ENCODE measurements around the gene HOGA1. TPM values are rescaled to one million over a fixed set of nuclear protein-coding genes. Genes with fewer than 3 reads are reported as not detected.

Gene HOGA1
- total and polyA plus RNA-seq, 9 donors = 0.05 to 0.80 (median 0.23) TPM; not detected in 2

DNA sequence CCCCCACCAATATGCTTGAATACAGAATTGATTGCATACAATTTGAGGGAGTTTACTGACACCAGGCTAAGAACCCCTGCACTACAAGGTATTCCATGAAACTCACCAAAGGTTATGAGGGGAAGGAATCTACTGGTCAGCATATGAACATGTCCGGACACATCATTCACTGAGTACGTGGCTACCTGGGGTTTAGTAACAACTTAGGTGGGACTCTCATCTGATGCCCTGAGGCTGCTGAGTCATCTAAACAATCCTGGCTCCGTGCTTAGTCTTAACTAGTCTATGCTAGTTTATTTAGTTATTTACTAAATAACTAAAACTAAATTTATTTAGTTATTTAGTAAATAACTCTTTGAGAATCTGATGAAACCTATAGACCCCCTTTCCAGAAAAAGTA, 67.6 kb downstream of the HOGA1 start:
- no peaks in the 10 kb centered on the region for H3K9me3 ChIP-seq
- no peak overlapping the region for H3K4me3 ChIP-seq
- no peak for DNase-seq
- H3K27me3 ChIP-seq = no peaks in the 10 kb centered on the region
- no peak overlapping the region for H3K27ac ChIP-seq
- H3K4me1 ChIP-seq (ENCODE audit: insufficient read depth) = peaks cover 2% of the 10 kb centered on the region
- intact Hi-C loops (cut with DNase I) = no loop called here
- WGBS, 3 donors = 92 to 97% (median 94%) methylated on average over 3 of the region's 3 CpGs
- no peaks in the 10 kb centered on the region for H3K36me3 ChIP-seq
- TF ChIP-seq POLR2A (IDR thresholded peaks at IDR 0.05) (no peak), EP300 (IDR thresholded peaks at IDR 0.05) (no peak)
- TF ChIP-seq, protein P1, sequence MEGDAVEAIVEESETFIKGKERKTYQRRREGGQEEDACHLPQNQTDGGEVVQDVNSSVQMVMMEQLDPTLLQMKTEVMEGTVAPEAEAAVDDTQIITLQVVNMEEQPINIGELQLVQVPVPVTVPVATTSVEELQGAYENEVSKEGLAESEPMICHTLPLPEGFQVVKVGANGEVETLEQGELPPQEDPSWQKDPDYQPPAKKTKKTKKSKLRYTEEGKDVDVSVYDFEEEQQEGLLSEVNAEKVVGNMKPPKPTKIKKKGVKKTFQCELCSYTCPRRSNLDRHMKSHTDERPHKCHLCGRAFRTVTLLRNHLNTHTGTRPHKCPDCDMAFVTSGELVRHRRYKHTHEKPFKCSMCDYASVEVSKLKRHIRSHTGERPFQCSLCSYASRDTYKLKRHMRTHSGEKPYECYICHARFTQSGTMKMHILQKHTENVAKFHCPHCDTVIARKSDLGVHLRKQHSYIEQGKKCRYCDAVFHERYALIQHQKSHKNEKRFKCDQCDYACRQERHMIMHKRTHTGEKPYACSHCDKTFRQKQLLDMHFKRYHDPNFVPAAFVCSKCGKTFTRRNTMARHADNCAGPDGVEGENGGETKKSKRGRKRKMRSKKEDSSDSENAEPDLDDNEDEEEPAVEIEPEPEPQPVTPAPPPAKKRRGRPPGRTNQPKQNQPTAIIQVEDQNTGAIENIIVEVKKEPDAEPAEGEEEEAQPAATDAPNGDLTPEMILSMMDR (IDR thresholded peaks at IDR 0.05) = no peak

DNA sequence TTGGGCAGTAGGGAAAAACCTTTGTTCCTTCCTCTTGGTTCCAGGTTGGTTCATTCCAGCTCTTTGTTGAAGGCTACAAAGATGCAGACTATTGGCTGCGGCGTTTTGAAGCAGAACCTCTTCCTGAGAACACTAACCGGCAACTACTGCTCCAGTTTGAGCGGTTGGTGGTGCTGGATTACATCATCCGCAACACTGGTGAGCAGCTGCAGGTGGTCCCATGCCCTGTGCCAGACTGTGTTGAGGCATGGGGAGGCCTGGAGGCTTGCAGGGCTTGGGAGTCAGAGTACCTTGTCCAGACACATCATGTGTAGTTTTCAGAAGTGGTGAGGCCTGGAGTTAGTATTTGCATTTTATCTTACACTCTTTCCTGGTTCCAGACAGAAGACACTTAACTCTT, 72.6 kb downstream of the HOGA1 start:
- no peaks in the 10 kb centered on the region for H3K36me3 ChIP-seq
- H3K4me1 ChIP-seq (ENCODE audit: insufficient read depth) = no peaks in the 10 kb centered on the region
- DNase-seq = no peak
- intact Hi-C loops (cut with DNase I) = no loop called here
- no peak overlapping the region for H3K27ac ChIP-seq
- TF ChIP-seq EP300 (IDR thresholded peaks at IDR 0.05) (no peak), POLR2A (IDR thresholded peaks at IDR 0.05) (no peak)
- TF ChIP-seq, protein P1 (IDR thresholded peaks at IDR 0.05) = no peak
- WGBS, 3 donors = 83 to 90% (median 88%) methylated on average over 5 of the region's 5 CpGs
- no peaks in the 10 kb centered on the region for H3K27me3 ChIP-seq
- H3K4me3 ChIP-seq = no peak overlapping the region
- H3K9me3 ChIP-seq = no peaks in the 10 kb centered on the region

DNA sequence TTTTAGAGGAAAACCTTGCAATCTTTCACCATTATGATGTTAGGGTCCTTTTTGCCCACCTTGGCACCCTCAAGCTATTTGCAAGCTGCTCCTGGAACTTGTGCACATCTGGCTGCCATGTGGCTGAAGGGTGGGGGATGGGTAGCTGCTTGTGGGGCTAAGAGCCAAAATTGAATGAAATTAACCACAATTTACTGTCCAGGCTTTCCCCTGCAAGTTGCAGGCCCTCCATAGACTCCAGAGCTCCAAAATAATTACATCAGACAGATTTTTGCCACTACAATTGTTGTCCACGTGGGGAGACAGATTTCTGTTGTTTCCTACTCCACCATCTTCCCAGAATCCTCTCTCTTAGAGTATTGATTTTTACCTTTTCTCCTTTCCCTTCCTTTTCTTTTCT, 75.4 kb downstream of the HOGA1 start:
- Histone ChIP-seq H3K9me3 (no peaks in the 10 kb centered on the region), H3K4me3 (no peak overlapping the region), H3K4me1 (ENCODE audit: insufficient read depth) (no peaks in the 10 kb centered on the region), H3K36me3 (no peaks in the 10 kb centered on the region), H3K27ac (no peak overlapping the region), H3K27me3 (no peaks in the 10 kb centered on the region)
- DNase-seq = no peak
- 12 to 18% (median 14%) methylated on average over 1 of the region's 1 CpG for WGBS, 3 donors
- intact Hi-C loops (cut with DNase I) = no loop called here
- TF ChIP-seq, protein P1 (IDR thresholded peaks at IDR 0.05) = no peak
- TF ChIP-seq EP300 (IDR thresholded peaks at IDR 0.05) = no peak
- no peak for TF ChIP-seq POLR2A (IDR thresholded peaks at IDR 0.05)

Other genes starting within 250 kb of the HOGA1 start
- gene FRAT2, start 249.7 kb upstream of the HOGA1 start, total RNA-seq = 10 to 100 TPM in 1 of 7 donors, 1 to 10 TPM in 6; 4.2 to 16.8 (median 6.5) TPM
- 1 to 10 TPM; 3.2 to 8.5 TPM for gene FRAT2, start 249.7 kb upstream of the HOGA1 start, polyA plus RNA-seq
- 10 to 100 TPM; 14.7 to 35.8 (median 24.4) TPM for gene RRP12, start 183.0 kb upstream of the HOGA1 start, total RNA-seq
- gene RRP12, start 183.0 kb upstream of the HOGA1 start, polyA plus RNA-seq = 1 to 10 TPM; 7.2 to 8.9 TPM
- gene PGAM1, start 158.2 kb upstream of the HOGA1 start, total RNA-seq = 100 to 1,000 TPM in 6 of 7 donors, 10 to 100 TPM in 1; 98.7 to 233 (median 163) TPM
- gene PGAM1, start 158.2 kb upstream of the HOGA1 start, polyA plus RNA-seq = 100 to 1,000 TPM; 114 to 255 TPM
- 10 to 100 TPM; 22.1 to 38.3 (median 26.6) TPM for gene EXOSC1, start 138.4 kb upstream of the HOGA1 start, total RNA-seq
- 10 to 100 TPM; 26.9 to 36.2 TPM for gene EXOSC1, start 138.4 kb upstream of the HOGA1 start, polyA plus RNA-seq
- gene ZDHHC16, start 138.2 kb upstream of the HOGA1 start, total RNA-seq = 10 to 100 TPM; 17.8 to 28.1 (median 26.2) TPM
- 10 to 100 TPM; 19.1 to 34.7 TPM for gene ZDHHC16, start 138.2 kb upstream of the HOGA1 start, polyA plus RNA-seq
- 10 to 100 TPM; 54.2 to 63.6 (median 56.4) TPM for gene MMS19, start 86.0 kb upstream of the HOGA1 start, total RNA-seq
- gene MMS19, start 86.0 kb upstream of the HOGA1 start, polyA plus RNA-seq = 10 to 100 TPM; 45.3 to 58.4 TPM
- gene UBTD1, start 85.5 kb upstream of the HOGA1 start, total RNA-seq = 10 to 100 TPM in 4 of 7 donors, 1 to 10 TPM in 3; 5.7 to 15.2 (median 12.8) TPM
- gene UBTD1, start 85.5 kb upstream of the HOGA1 start, polyA plus RNA-seq = 10 to 100 TPM in 1 of 2 donors, under 1 TPM in 1; 0.20 to 11.5 TPM
- under 1 TPM in 3 of 7 donors, not detected in 4; 0.37 to 0.46 (median 0.40) TPM for gene ANKRD2, start 11.6 kb upstream of the HOGA1 start, total RNA-seq
- gene ANKRD2, start 11.6 kb upstream of the HOGA1 start, polyA plus RNA-seq = under 1 TPM; 0.11 to 0.17 TPM
- under 1 TPM in 1 of 7 donors, not detected in 6; 0.48 TPM for gene C10orf62, start 5.3 kb downstream of the HOGA1 start, total RNA-seq
- gene C10orf62, start 5.3 kb downstream of the HOGA1 start, polyA plus RNA-seq = not detected
- 10 to 100 TPM in 4 of 7 donors, 1 to 10 TPM in 3; 6.6 to 17.7 (median 12.9) TPM for gene MORN4, start 49.1 kb downstream of the HOGA1 start, total RNA-seq
- gene MORN4, start 49.1 kb downstream of the HOGA1 start, polyA plus RNA-seq = 10 to 100 TPM; 10.9 to 11.5 TPM
- gene PI4K2A, start 56.3 kb downstream of the HOGA1 start, total RNA-seq = 10 to 100 TPM; 11.0 to 18.0 (median 12.6) TPM
- 10 to 100 TPM; 10.8 to 23.8 TPM for gene PI4K2A, start 56.3 kb downstream of the HOGA1 start, polyA plus RNA-seq
- 100 to 1,000 TPM in 2 of 7 donors, 10 to 100 TPM in 5; 12.0 to 139 (median 31.8) TPM for gene AVPI1, start 102.9 kb downstream of the HOGA1 start, total RNA-seq
- gene AVPI1, start 102.9 kb downstream of the HOGA1 start, polyA plus RNA-seq = 10 to 100 TPM; 18.2 to 20.8 TPM
- 10 to 100 TPM; 16.2 to 58.5 (median 40.2) TPM for gene MARVELD1, start 129.3 kb downstream of the HOGA1 start, total RNA-seq
- 10 to 100 TPM; 31.0 to 55.4 TPM for gene MARVELD1, start 129.3 kb downstream of the HOGA1 start, polyA plus RNA-seq
- gene ZFYVE27, start 152.7 kb downstream of the HOGA1 start, total RNA-seq = 10 to 100 TPM; 20.8 to 30.1 (median 25.8) TPM
- 10 to 100 TPM; 14.4 to 23.5 TPM for gene ZFYVE27, start 152.7 kb downstream of the HOGA1 start, polyA plus RNA-seq
- 1 to 10 TPM in 1 of 7 donors, under 1 TPM in 4, not detected in 2; 0.18 to 3.0 (median 0.41) TPM for gene SFRP5, start 187.6 kb downstream of the HOGA1 start, total RNA-seq
- under 1 TPM; 0.28 to 0.48 TPM for gene SFRP5, start 187.6 kb downstream of the HOGA1 start, polyA plus RNA-seq

Measured in ovary (tissue), 9 donors.